ENCODE data around the gene FLT4. TPM values are rescaled to one million over a fixed set of nuclear protein-coding genes. Genes with fewer than 3 reads are reported as not detected.

Gene FLT4
- total and polyA plus RNA-seq, 7 donors = 0.23 to 16.9 (median 6.2) TPM

GRCh38 chr5:180640861-180641565 is 8.4 kb downstream of the FLT4 start:
- intact Hi-C loops (cut with DNase I) = no loop called here
- no peak for DNase-seq
- H3K9me3 ChIP-seq = no peaks in the 10 kb centered on the region
- no peak overlapping the region for H3K4me3 ChIP-seq
- H3K4me1 ChIP-seq = no peaks in the 10 kb centered on the region
- peaks cover 0 to 13% (median 0%) of the 10 kb centered on the region in 3 donors for H3K27me3 ChIP-seq
- TF ChIP-seq POLR2A (IDR thresholded peaks at IDR 0.05) (no peak), POLR2AphosphoS5 (IDR thresholded peaks at IDR 0.05) (no peak), EP300 (IDR thresholded peaks at IDR 0.05) (no peak)
- TF ChIP-seq, protein P1, sequence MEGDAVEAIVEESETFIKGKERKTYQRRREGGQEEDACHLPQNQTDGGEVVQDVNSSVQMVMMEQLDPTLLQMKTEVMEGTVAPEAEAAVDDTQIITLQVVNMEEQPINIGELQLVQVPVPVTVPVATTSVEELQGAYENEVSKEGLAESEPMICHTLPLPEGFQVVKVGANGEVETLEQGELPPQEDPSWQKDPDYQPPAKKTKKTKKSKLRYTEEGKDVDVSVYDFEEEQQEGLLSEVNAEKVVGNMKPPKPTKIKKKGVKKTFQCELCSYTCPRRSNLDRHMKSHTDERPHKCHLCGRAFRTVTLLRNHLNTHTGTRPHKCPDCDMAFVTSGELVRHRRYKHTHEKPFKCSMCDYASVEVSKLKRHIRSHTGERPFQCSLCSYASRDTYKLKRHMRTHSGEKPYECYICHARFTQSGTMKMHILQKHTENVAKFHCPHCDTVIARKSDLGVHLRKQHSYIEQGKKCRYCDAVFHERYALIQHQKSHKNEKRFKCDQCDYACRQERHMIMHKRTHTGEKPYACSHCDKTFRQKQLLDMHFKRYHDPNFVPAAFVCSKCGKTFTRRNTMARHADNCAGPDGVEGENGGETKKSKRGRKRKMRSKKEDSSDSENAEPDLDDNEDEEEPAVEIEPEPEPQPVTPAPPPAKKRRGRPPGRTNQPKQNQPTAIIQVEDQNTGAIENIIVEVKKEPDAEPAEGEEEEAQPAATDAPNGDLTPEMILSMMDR (IDR thresholded peaks at IDR 0.05) = no peak
- no peaks in the 10 kb centered on the region for H3K36me3 ChIP-seq
- H3K27ac ChIP-seq = no peak overlapping the region
- WGBS, 2 donors = 83 to 88% methylated on average over 19 of the region's 19 CpGs

DNA sequence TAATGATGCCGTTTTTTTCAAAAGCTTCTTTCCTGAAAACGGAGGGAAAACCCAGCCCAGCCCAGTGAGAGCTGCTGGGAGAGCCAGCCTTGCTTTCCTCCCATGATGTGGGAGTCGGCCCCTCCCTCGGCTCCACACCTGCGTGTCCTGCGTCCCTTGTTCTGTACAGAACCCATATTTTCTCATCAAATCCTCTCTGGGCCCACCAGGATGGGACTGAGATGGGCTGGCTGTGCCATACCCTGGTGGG is 8.9 kb downstream of the FLT4 start:
- no peaks in the 10 kb centered on the region for H3K4me1 ChIP-seq
- no peak for DNase-seq
- H3K9me3 ChIP-seq = no peaks in the 10 kb centered on the region
- peaks cover 0 to 8% (median 0%) of the 10 kb centered on the region in 3 donors for H3K27me3 ChIP-seq
- H3K36me3 ChIP-seq = no peaks in the 10 kb centered on the region
- WGBS, 2 donors = 36 to 72% methylated on average over 6 of the region's 6 CpGs
- H3K4me3 ChIP-seq = no peak overlapping the region
- intact Hi-C loops (cut with DNase I) = no loop called here
- no peak overlapping the region for H3K27ac ChIP-seq
- TF ChIP-seq, protein P1 (IDR thresholded peaks at IDR 0.05) = no peak
- no peak for TF ChIP-seq POLR2AphosphoS5 (IDR thresholded peaks at IDR 0.05)
- TF ChIP-seq EP300 (IDR thresholded peaks at IDR 0.05) = no peak

GRCh38 chr5:180639741-180640610 is 9.4 kb downstream of the FLT4 start:
- Histone ChIP-seq H3K4me1 (no peaks in the 10 kb centered on the region), H3K36me3 (no peaks in the 10 kb centered on the region), H3K9me3 (no peaks in the 10 kb centered on the region), H3K4me3 (no peak overlapping the region), H3K27me3 (peaks cover 0 to 2% (median 0%) of the 10 kb centered on the region in 3 donors), H3K27ac (no peak overlapping the region)
- WGBS, 2 donors = 70 to 71% methylated on average over 27 of the region's 27 CpGs
- intact Hi-C loops (cut with DNase I) = no loop called here
- DNase-seq = peak; percentile 68
- no peak for TF ChIP-seq POLR2A (IDR thresholded peaks at IDR 0.05)
- TF ChIP-seq, protein P1 (IDR thresholded peaks at IDR 0.05) = no peak
- no peak for TF ChIP-seq EP300 (IDR thresholded peaks at IDR 0.05)
- no peak for TF ChIP-seq POLR2AphosphoS5 (IDR thresholded peaks at IDR 0.05)

DNA sequence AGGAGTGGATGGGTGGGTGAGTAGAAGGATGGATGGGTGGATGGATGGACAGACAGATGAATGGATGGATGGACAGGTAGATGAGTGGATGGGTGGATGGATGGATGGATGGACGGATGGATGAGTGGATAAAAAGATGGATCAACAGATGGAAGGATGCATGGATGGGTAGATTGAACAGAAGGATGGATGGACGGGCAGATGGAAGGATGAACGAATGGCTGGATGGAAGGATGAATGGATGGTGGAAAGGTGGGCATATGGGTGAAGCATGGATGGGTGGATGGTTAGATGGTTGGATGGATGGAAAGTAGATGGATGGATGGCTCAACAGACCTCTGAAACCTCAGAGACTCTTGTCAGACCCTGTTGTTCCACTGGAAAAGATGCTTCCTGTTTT is 10.1 kb downstream of the FLT4 start:
- H3K9me3 ChIP-seq = no peaks in the 10 kb centered on the region
- no peak for DNase-seq
- no peaks in the 10 kb centered on the region for H3K27me3 ChIP-seq
- WGBS, 2 donors = 60 to 63% methylated on average over 3 of the region's 3 CpGs
- H3K4me3 ChIP-seq = no peak overlapping the region
- intact Hi-C loops (cut with DNase I) = no loop called here
- no peaks in the 10 kb centered on the region for H3K36me3 ChIP-seq
- H3K4me1 ChIP-seq = no peaks in the 10 kb centered on the region
- H3K27ac ChIP-seq = no peak overlapping the region
- TF ChIP-seq, protein P1 (IDR thresholded peaks at IDR 0.05) = no peak
- TF ChIP-seq POLR2A (IDR thresholded peaks at IDR 0.05) = no peak
- TF ChIP-seq POLR2AphosphoS5 (IDR thresholded peaks at IDR 0.05) = no peak
- TF ChIP-seq EP300 (IDR thresholded peaks at IDR 0.05) = no peak

Data from sigmoid colon (tissue), 7 donors.